GM18951 (cell line): ENCODE results near the gene MTHFD1L.
"Not testable (repeated sequence)": the region's sequence is repeated elsewhere in the genome, so short reads cannot be mapped to it uniquely, and the experiment has no call there.

Source experiments
- POLR2A ChIP-seq: IDR thresholded peaks from 4 replicates; pipeline ENCODE4 v1.6.1; 2011; ENCODE audit warnings: mild to moderate bottlenecking; ENCODE audit not compliant: insufficient read length, insufficient read depth; ENCODE audit errors: extremely low read depth
- in situ Hi-C: fragments of 300-500 bp; cut with MboI; formaldehyde crosslinking; loops from one replicate; pipeline ENCODE4 v1.12.0; 2022; ENCODE audit warnings: low sequenced_read_pairs, mixed read lengths, inconsistent platforms; ENCODE audit not compliant: unreplicated experiment

MTHFD1L gene

GRCh38 chr6:150857062-150857944, 8.2 kb upstream of the MTHFD1L start:
- in situ Hi-C loops: no loop called here
- TF ChIP-seq POLR2A: no peak

DNA sequence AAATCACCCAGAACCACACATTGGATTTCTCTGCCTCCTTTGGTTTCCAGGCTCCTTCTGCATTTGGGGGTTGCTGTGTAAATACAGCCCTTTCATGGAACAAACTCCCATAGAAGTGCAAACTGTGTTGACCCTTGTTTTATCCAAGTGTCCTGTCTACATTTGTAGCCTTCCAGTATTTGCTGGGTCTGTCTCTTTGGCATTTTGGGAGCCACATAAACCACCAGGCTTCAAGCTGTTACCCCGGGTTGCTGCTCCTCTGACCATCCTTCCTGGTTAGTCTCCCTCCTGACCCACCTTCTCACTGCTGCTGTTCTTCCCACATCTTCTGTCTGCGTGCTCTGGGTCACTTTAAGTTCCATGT, 7.6 kb upstream of the MTHFD1L start:
- in situ Hi-C loops: no loop called here
- no peak for TF ChIP-seq POLR2A

- in situ Hi-C loops: not testable (repeated sequence)
Observed at GRCh38 chr6:150861448-150862168, 3.9 kb upstream of the MTHFD1L start.

- TF ChIP-seq POLR2A: no peak
- in situ Hi-C loops: no loop called here
Observed at GRCh38 chr6:150863213-150863928, 2.1 kb upstream of the MTHFD1L start.

- in situ Hi-C loops: no loop called here
- no peak for TF ChIP-seq POLR2A
Observed at GRCh38 chr6:150865043-150865405, 478 bp upstream of the MTHFD1L start.

DNA sequence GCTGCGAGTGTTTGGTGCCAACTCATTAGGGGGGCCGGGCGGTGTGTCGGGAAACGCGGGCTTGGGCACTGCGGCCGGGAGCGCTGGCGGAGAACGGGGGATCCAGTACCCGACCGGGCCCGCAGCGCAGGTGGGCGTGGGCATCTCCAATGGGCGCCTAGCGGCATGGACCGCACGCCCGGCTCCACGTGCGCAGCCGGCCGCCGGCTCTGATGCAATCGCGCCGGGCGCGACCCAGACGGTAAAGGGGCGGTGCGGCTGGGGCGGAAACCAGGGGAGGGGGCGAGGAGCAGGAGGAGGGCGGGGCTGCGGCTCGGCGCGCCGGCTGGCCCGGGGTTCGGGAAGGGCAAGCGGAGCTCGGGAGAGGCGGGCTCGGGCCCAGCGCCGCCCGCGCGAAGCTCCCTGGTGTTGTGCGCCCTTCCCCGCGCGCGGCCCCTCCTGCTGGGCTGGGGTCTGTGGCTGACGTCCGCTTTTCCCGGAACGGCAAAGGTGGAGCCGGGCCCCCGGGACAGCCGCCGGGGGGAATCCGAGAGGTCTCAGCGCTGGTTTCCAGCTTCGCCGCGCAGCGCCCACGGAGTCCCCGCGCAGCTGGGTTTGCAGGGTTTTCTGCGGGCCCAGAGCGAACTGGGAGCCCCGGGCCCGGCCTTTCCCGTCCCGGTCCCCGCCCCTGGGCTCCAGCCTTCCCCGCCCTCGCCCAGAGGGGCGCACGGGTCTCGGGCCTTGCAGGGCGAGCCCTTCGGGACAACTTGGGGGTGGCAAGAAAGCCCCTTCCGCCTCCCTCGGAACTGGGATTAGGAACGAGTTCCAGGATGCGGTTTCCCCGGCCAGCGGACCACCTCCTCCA, 867 bp downstream of the MTHFD1L start:
- in situ Hi-C loops: no loop called here
- peak; percentile 59 for TF ChIP-seq POLR2A

GRCh38 chr6:150866991-150867501, 1.5 kb downstream of the MTHFD1L start:
- TF ChIP-seq POLR2A: no peak
- in situ Hi-C loops: no loop called here

DNA sequence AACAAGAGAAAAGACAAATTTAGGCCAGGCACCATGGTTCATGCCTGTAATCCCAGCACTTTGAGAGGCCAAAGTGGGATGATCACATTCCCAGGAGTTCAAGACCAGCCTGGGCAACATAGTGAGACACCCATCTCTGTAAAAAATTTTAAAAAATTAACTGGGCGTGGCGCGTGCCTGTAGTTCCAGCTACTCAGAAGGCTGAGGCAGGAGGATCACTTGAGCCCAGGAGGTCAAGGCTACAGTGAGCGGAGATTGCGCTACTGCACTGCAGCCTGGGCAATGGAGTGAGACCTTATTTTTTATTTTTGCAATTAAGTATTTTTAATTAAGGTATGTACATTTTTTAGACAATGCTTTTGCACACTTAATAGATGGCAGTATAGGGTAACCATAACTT, 3.3 kb downstream of the MTHFD1L start:
- in situ Hi-C loops: no loop called here
- TF ChIP-seq POLR2A: no peak

DNA sequence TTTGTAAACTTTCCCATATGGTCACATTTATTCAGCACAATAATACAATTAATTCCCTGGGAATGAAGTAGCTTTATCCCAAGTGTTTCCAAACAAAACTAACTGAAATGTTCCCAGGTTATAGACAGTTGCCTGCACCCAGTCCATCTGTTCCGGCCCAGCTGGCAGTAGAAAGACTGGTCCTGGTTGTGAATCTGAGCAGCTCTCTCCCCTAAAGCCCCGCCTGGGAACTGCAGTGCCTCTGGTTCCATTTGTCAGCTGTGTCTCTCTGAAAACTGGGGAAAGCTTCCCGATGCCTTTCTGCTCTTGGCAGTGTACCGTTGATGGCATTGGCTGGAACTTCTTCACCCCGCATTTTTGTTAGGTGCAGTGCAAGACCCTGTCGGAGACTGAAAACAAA, 8.7 kb downstream of the MTHFD1L start:
- in situ Hi-C loops: no loop called here
- no peak for TF ChIP-seq POLR2A

- TF ChIP-seq POLR2A: no peak
- in situ Hi-C loops: no loop called here
Observed at GRCh38 chr6:150875841-150876240, 10.3 kb downstream of the MTHFD1L start.

DNA sequence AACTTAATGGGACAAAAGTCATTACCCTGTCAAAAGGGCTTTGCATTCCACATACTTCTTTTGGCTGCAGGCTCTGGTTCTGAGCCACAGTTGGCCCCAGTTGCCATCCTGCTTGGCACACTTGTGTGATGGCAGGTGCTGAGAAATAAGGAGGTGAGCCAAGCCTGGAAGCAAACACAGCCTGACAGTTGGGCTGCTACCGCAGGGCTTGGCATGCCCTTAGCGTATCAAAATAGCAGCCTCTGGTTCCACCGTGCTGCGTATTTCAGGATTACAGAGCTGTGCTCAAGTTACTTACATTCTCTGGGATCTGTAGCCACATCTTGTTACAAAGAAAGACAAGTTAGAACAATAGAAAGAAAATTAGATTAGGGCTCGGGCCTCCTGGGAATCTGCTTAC, 11.1 kb downstream of the MTHFD1L start:
- TF ChIP-seq POLR2A: no peak
- in situ Hi-C loops: no loop called here

DNA sequence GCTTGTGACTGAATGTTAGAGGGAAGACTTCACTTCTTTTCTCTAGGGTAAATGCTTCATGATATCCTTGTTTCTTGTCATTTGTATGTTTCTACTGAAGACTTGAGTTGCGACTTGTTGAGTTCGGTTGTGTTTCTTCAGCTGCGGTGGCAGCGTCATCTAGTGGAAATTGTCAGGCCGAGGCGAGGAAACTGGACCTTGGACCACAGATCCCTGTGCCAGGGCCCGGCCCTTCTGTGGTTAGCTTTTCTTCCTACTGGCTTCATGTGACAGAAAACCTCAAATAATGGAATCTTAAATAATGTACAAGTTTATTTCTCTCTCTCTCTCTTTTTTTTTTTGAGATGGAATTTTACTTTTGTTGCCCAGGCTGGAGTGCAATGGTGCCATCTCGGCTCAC, 12.4 kb downstream of the MTHFD1L start:
- in situ Hi-C loops: no loop called here
- TF ChIP-seq POLR2A: no peak
